GM18519 (cell line): ENCODE results near the gene DSCAM.

Source experiments
- ATAC-seq: cut with Tn5 transposase; IDR thresholded peaks from one replicate; pipeline ENCODE4 v1.9.1; 2021; ENCODE audit warnings: mild to moderate bottlenecking, moderate library complexity; ENCODE audit not compliant: unreplicated experiment, low FRiP score

The DSCAM gene

GRCh38 chr21:40563900-40564299, 283.1 kb downstream of the DSCAM start:
- ATAC-seq = no peak

GRCh38 chr21:40562242-40563002, 284.5 kb downstream of the DSCAM start:
- ATAC-seq = no peak

- no peak for ATAC-seq
Measured at GRCh38 chr21:40556442-40556968, 290.5 kb downstream of the DSCAM start.

- ATAC-seq = no peak
Measured at GRCh38 chr21:40555021-40555528, 291.9 kb downstream of the DSCAM start.

GRCh38 chr21:40553781-40554180, 293.2 kb downstream of the DSCAM start:
- no peak for ATAC-seq

GRCh38 chr21:40547906-40548513, 298.9 kb downstream of the DSCAM start:
- no peak for ATAC-seq

- no peak for ATAC-seq
Measured at GRCh38 chr21:40546647-40547046, 300.3 kb downstream of the DSCAM start.

- no peak for ATAC-seq
Measured at GRCh38 chr21:40540216-40540615, 306.7 kb downstream of the DSCAM start.

GRCh38 chr21:40534886-40535285, 312.1 kb downstream of the DSCAM start:
- no peak for ATAC-seq

- ATAC-seq = no peak
Measured at GRCh38 chr21:40531431-40532110, 315.4 kb downstream of the DSCAM start.

- no peak for ATAC-seq
Measured at GRCh38 chr21:40531016-40531415, 315.9 kb downstream of the DSCAM start.

GRCh38 chr21:40517646-40518045, 329.3 kb downstream of the DSCAM start:
- no peak for ATAC-seq

- no peak for ATAC-seq
Measured at GRCh38 chr21:40516335-40516734, 330.6 kb downstream of the DSCAM start.

- ATAC-seq = no peak
Measured at GRCh38 chr21:40512590-40512989, 334.4 kb downstream of the DSCAM start.

GRCh38 chr21:40507978-40508377, 339.0 kb downstream of the DSCAM start:
- ATAC-seq = no peak

- ATAC-seq = no peak
Measured at GRCh38 chr21:40505681-40506080, 341.3 kb downstream of the DSCAM start.

GRCh38 chr21:40505244-40505643, 341.7 kb downstream of the DSCAM start:
- ATAC-seq = no peak

- ATAC-seq = no peak
Measured at GRCh38 chr21:40504825-40505224, 342.1 kb downstream of the DSCAM start.

GRCh38 chr21:40496116-40496515, 350.8 kb downstream of the DSCAM start:
- ATAC-seq = no peak

- ATAC-seq = no peak
Measured at GRCh38 chr21:40490408-40490807, 356.6 kb downstream of the DSCAM start.

GRCh38 chr21:40489001-40489400, 358.0 kb downstream of the DSCAM start:
- no peak for ATAC-seq
